Activated CD4-positive, alpha-beta T cell treated with anti-CD3 and anti-CD28 coated beads, Interleukin-2, Interleukin-6, amounts not matched to agents 100 ng/mL and 50 ng/mL, durations not matched to agents 16 hours and 8 hours (primary cell): Measurements from ENCODE around the gene TTBK2.

ENCODE experiments used
- DNase-seq: peaks from one replicate; pipeline ENCODE4 v3.0.0-alpha.2; 2020

Gene TTBK2

GRCh38 chr15:42750306-42750705 lies 170.3 kb downstream of the TTBK2 start:
- DNase-seq, result no peak

GRCh38 chr15:42749266-42749665 lies 171.3 kb downstream of the TTBK2 start:
- no peak for DNase-seq

GRCh38 chr15:42744195-42744594 lies 176.4 kb downstream of the TTBK2 start:
- no peak for DNase-seq

GRCh38 chr15:42742149-42742548 lies 178.4 kb downstream of the TTBK2 start:
- no peak for DNase-seq

- no peak for DNase-seq
Observed at GRCh38 chr15:42741710-42742109, 178.9 kb downstream of the TTBK2 start.

- DNase-seq, result no peak
Observed at GRCh38 chr15:42737529-42738328, 182.8 kb downstream of the TTBK2 start.

GRCh38 chr15:42736793-42737528 lies 183.6 kb downstream of the TTBK2 start, which contains the start of gene CDAN1:
Gene CDAN1, minus strand, starts transcription at chr15:42737128. Its CDS starts 26 bp downstream, at chr15:42737102.
- DNase-seq, result peak; percentile 95

- DNase-seq, result peak; percentile 19
Observed at GRCh38 chr15:42736178-42736792, 184.3 kb downstream of the TTBK2 start.

- DNase-seq, result no peak
Observed at GRCh38 chr15:42735382-42736165, 185.0 kb downstream of the TTBK2 start.

- DNase-seq, result no peak
Observed at GRCh38 chr15:42734076-42734672, 186.4 kb downstream of the TTBK2 start.

- DNase-seq, result no peak
Observed at GRCh38 chr15:42733027-42733426, 187.6 kb downstream of the TTBK2 start.

- no peak for DNase-seq
Observed at GRCh38 chr15:42732095-42732827, 188.3 kb downstream of the TTBK2 start.

- DNase-seq, result no peak
Observed at GRCh38 chr15:42731461-42731860, 189.1 kb downstream of the TTBK2 start.

GRCh38 chr15:42730536-42730935 lies 190.0 kb downstream of the TTBK2 start:
- DNase-seq, result no peak

- DNase-seq, result no peak
Observed at GRCh38 chr15:42730135-42730534, 190.4 kb downstream of the TTBK2 start.

GRCh38 chr15:42729409-42729808 lies 191.2 kb downstream of the TTBK2 start:
- DNase-seq, result no peak

GRCh38 chr15:42728972-42729371 lies 191.6 kb downstream of the TTBK2 start:
- no peak for DNase-seq

- DNase-seq, result no peak
Observed at GRCh38 chr15:42728560-42728959, 192.0 kb downstream of the TTBK2 start.

- DNase-seq, result no peak
Observed at GRCh38 chr15:42727750-42728381, 192.7 kb downstream of the TTBK2 start.

- no peak for DNase-seq
Observed at GRCh38 chr15:42726114-42726513, 194.5 kb downstream of the TTBK2 start.

- DNase-seq, result no peak
Observed at GRCh38 chr15:42725331-42725903, 195.2 kb downstream of the TTBK2 start.
